HL-60 (cell line): ENCODE results near the gene LRMDA.

Source experiments
- DNase-seq, 2 experiments: peaks; one replicate each; pipeline ENCODE4 v3.0.0-alpha.2; 2010 to 2020; ENCODE audit warnings: low read depth in 1 of 2, low spot score in 1 of 2
- H3K27ac ChIP-seq: fragments of 250-450 bp; sonication (Bioruptor Pico); replicated peaks from 2 replicates; pipeline ENCODE4 v1.5.1; 2020; ENCODE audit warnings: mild to moderate bottlenecking, moderate library complexity
- H3K27me3 ChIP-seq: fragments of 250-450 bp; sonication (Bioruptor Pico); 2 replicates; pipeline ENCODE4 v1.5.1; 2021; ENCODE audit warnings: mild to moderate bottlenecking, moderate library complexity; ENCODE audit not compliant: insufficient read depth, poor library complexity, severe bottlenecking
- H3K4me3 ChIP-seq: replicated peaks from 2 replicates; pipeline ENCODE4 v1.5.1; 2011; ENCODE audit warnings: mild to moderate bottlenecking, control low read depth, low read length; ENCODE audit not compliant: insufficient read depth
- CTCF ChIP-seq: IDR thresholded peaks from one replicate; pipeline ENCODE4 v1.5.1; 2011; ENCODE audit warnings: low read length, control low read depth, inconsistent platforms; ENCODE audit not compliant: insufficient read depth
- GABPA ChIP-seq: IDR thresholded peaks from 2 replicates; pipeline ENCODE4 v1.6.1; 2012; ENCODE audit warnings: low read depth
- POLR2AphosphoS5 ChIP-seq: IDR thresholded peaks from 2 replicates; pipeline ENCODE4 v1.6.1; 2012; ENCODE audit warnings: low read depth
- SPI1 ChIP-seq: IDR thresholded peaks from 2 replicates; pipeline ENCODE4 v1.6.1; 2012; ENCODE audit warnings: low read depth, mild to moderate bottlenecking, borderline replicate concordance
- TF ChIP-seq, protein P1 (sequence below): IDR thresholded peaks from 2 replicates; pipeline ENCODE4 v1.6.1; 2012; ENCODE audit warnings: low read depth; ENCODE audit not compliant: insufficient replicate concordance

The LRMDA gene

GRCh38 chr10:76429368-76430060 is 998.1 kb downstream of the LRMDA start:
- H3K27ac ChIP-seq: no peak overlapping the region
- no peak for DNase-seq
- TF ChIP-seq, protein P1, sequence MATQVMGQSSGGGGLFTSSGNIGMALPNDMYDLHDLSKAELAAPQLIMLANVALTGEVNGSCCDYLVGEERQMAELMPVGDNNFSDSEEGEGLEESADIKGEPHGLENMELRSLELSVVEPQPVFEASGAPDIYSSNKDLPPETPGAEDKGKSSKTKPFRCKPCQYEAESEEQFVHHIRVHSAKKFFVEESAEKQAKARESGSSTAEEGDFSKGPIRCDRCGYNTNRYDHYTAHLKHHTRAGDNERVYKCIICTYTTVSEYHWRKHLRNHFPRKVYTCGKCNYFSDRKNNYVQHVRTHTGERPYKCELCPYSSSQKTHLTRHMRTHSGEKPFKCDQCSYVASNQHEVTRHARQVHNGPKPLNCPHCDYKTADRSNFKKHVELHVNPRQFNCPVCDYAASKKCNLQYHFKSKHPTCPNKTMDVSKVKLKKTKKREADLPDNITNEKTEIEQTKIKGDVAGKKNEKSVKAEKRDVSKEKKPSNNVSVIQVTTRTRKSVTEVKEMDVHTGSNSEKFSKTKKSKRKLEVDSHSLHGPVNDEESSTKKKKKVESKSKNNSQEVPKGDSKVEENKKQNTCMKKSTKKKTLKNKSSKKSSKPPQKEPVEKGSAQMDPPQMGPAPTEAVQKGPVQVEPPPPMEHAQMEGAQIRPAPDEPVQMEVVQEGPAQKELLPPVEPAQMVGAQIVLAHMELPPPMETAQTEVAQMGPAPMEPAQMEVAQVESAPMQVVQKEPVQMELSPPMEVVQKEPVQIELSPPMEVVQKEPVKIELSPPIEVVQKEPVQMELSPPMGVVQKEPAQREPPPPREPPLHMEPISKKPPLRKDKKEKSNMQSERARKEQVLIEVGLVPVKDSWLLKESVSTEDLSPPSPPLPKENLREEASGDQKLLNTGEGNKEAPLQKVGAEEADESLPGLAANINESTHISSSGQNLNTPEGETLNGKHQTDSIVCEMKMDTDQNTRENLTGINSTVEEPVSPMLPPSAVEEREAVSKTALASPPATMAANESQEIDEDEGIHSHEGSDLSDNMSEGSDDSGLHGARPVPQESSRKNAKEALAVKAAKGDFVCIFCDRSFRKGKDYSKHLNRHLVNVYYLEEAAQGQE: no peak
- TF ChIP-seq POLR2AphosphoS5 (no peak), CTCF (no peak), SPI1 (no peak), GABPA (no peak)
- no peaks in the 10 kb centered on the region for H3K27me3 ChIP-seq
- H3K4me3 ChIP-seq: no peak overlapping the region

DNA sequence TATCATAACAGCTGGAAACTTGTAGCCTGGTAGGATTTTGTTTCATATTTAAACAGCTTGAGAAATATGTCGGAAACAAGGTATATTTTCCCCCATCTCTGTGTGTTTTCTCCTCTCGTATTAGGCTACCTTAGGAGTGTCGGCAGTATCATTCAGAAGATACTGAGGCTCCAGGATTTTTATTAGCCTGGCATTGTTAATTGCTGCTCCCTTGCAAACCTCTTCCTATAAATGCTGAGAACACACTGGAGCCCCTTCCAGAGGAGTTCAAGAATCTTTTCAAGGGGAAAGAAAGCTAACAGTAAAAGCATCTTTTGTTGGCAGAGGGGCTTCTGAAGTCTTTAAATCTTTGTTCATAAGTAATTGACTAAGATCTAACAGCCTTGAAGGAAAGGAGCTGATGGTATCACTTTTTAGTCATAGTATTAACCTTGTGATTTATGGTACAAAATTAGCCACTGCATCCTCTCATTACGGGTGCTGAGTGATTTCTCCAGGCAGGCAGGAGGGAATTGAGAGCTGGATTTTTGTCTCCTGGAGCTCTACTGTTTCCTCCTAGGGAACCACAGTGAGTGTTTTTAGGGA is 998.7 kb downstream of the LRMDA start:
- H3K27me3 ChIP-seq: no peaks in the 10 kb centered on the region
- no peak overlapping the region for H3K4me3 ChIP-seq
- no peak for DNase-seq
- no peak overlapping the region for H3K27ac ChIP-seq
- TF ChIP-seq CTCF (no peak), GABPA (no peak), SPI1 (no peak), POLR2AphosphoS5 (no peak)
- TF ChIP-seq, protein P1: no peak

GRCh38 chr10:76432016-76433012 is 1000.9 kb downstream of the LRMDA start:
- Histone ChIP-seq H3K4me3 (no peak overlapping the region), H3K27me3 (no peaks in the 10 kb centered on the region), H3K27ac (no peak overlapping the region)
- DNase-seq: no peak
- TF ChIP-seq GABPA (no peak), SPI1 (no peak), POLR2AphosphoS5 (no peak), CTCF (no peak)
- TF ChIP-seq, protein P1: no peak
